ENCODE results near the gene YBX3. TPM values are rescaled to one million over a fixed set of nuclear protein-coding genes. Genes with fewer than 3 reads are reported as not detected.

Gene YBX3
- total and polyA plus RNA-seq, 7 experiments from 2014 or later = 4.5 to 162 (median 6.4) TPM

GRCh38 chr12:10697156-10697555 lies 26.0 kb downstream of the YBX3 start:
- H3K4me3 Mint-ChIP-seq = no peak overlapping the region
- H3K27me3 Mint-ChIP-seq = no peaks in the 10 kb centered on the region
- Histone ChIP-seq H3K4me3 (ENCODE audit: low read length) (no peak overlapping the region), H3K36me3 (ENCODE audit: control insufficient read depth in 2 of 3, insufficient read depth in 3 of 3, low read length in 3 of 3) (no peaks in the 10 kb centered on the region), H3K4me1 (ENCODE audit: control insufficient read depth in 2 of 2, insufficient read depth in 2 of 2, low read length in 2 of 2) (peaks cover 0 to 10% of the 10 kb centered on the region in 2 donors), H3K27me3 (ENCODE audit: control insufficient read depth in 2 of 2, insufficient read depth in 2 of 2, low read length in 2 of 2) (no peaks in the 10 kb centered on the region), H3K27ac (ENCODE audit: low read depth, low read length) (no peak overlapping the region), H3K9me3 (ENCODE audit: control insufficient read depth in 2 of 3, low read length in 3 of 3) (no peaks in the 10 kb centered on the region)
- peaks cover 0 to 26% (median 3%) of the 10 kb centered on the region in 5 donors for H3K36me3 Mint-ChIP-seq
- POLR2A ChIA-PET = interaction anchor here (0.5 to 0.8 kb wide), 2 partner anchors 47 to 331 kb away, joined by 3 read pairs; no protein-coding TSS in a partner anchor
- no peak for DNase-seq
- CTCF ChIA-PET = interaction anchor here (0.6 kb wide), 2 partner anchors 117 to 789 kb away, joined by 3 read pairs; no protein-coding TSS in a partner anchor
- no peaks in the 10 kb centered on the region for H3K9me3 Mint-ChIP-seq
- peaks cover 0 to 22% (median 12%) of the 10 kb centered on the region in 7 donors for H3K4me1 Mint-ChIP-seq
- intact Hi-C loops (cut with micrococcal nuclease) = no loop called here
- H3K27ac Mint-ChIP-seq = no peak overlapping the region
- no peak for ATAC-seq

GRCh38 chr12:10690906-10691305 lies 32.2 kb downstream of the YBX3 start:
- Histone ChIP-seq H3K9me3 (ENCODE audit: control insufficient read depth in 2 of 3, low read length in 3 of 3) (no peaks in the 10 kb centered on the region), H3K4me3 (ENCODE audit: low read length) (no peak overlapping the region), H3K27ac (ENCODE audit: low read depth, low read length) (no peak overlapping the region), H3K36me3 (ENCODE audit: control insufficient read depth in 2 of 3, insufficient read depth in 3 of 3, low read length in 3 of 3) (no peaks in the 10 kb centered on the region), H3K27me3 (ENCODE audit: control insufficient read depth in 2 of 2, insufficient read depth in 2 of 2, low read length in 2 of 2) (no peaks in the 10 kb centered on the region), H3K4me1 (ENCODE audit: control insufficient read depth in 2 of 2, insufficient read depth in 2 of 2, low read length in 2 of 2) (no peaks in the 10 kb centered on the region)
- intact Hi-C loops (cut with micrococcal nuclease) = no loop called here
- no peak overlapping the region for H3K27ac Mint-ChIP-seq
- ATAC-seq (no peak), DNase-seq (no peak)
- H3K36me3 Mint-ChIP-seq = peaks cover 0 to 15% (median 0%) of the 10 kb centered on the region in 5 donors
- H3K27me3 Mint-ChIP-seq = peaks cover 0 to 28% (median 5%) of the 10 kb centered on the region in 5 donors
- peaks cover 0 to 4% (median 0%) of the 10 kb centered on the region in 7 donors for H3K4me1 Mint-ChIP-seq
- ChIA-PET CTCF (no interaction called here), POLR2A (no interaction called here)
- peaks cover 0 to 16% (median 6%) of the 10 kb centered on the region in 11 donors for H3K9me3 Mint-ChIP-seq
- no peak overlapping the region for H3K4me3 Mint-ChIP-seq

DNA sequence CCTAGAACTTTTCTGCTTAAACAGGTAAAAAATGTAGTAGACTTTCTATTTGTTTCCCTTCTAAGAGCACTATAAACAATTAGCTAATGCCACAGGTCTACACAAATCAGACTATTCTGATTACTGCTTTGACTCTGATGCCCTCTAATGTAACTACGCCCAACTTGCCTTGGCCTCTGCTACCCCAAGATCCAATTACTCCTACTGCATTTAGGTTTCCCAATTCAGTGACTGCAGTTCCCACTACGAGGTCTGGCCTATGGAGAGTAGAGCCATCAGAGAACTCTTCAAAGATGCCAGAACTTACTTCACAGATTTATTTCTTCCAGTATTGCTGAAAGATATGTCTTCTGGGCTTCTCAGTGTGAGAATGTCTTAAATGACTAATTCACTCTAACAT lies 34.0 kb downstream of the YBX3 start:
- ChIA-PET CTCF (no interaction called here), POLR2A (no interaction called here)
- Histone ChIP-seq H3K4me1 (ENCODE audit: control insufficient read depth in 2 of 2, insufficient read depth in 2 of 2, low read length in 2 of 2) (no peaks in the 10 kb centered on the region), H3K27ac (ENCODE audit: low read depth, low read length) (no peak overlapping the region), H3K9me3 (ENCODE audit: control insufficient read depth in 2 of 3, low read length in 3 of 3) (no peaks in the 10 kb centered on the region), H3K4me3 (ENCODE audit: low read length) (no peak overlapping the region), H3K36me3 (ENCODE audit: control insufficient read depth in 2 of 3, insufficient read depth in 3 of 3, low read length in 3 of 3) (no peaks in the 10 kb centered on the region), H3K27me3 (ENCODE audit: control insufficient read depth in 2 of 2, insufficient read depth in 2 of 2, low read length in 2 of 2) (no peaks in the 10 kb centered on the region)
- no peaks in the 10 kb centered on the region for H3K4me1 Mint-ChIP-seq
- no peak for ATAC-seq
- H3K4me3 Mint-ChIP-seq = no peak overlapping the region
- DNase-seq = no peak
- H3K36me3 Mint-ChIP-seq = peaks cover 0 to 13% (median 0%) of the 10 kb centered on the region in 5 donors
- intact Hi-C loops (cut with micrococcal nuclease) = no loop called here
- peaks cover 7 to 42% (median 15%) of the 10 kb centered on the region in 5 donors for H3K27me3 Mint-ChIP-seq
- H3K27ac Mint-ChIP-seq = no peak overlapping the region
- peaks cover 0 to 16% (median 6%) of the 10 kb centered on the region in 11 donors for H3K9me3 Mint-ChIP-seq

- no peaks in the 10 kb centered on the region for H3K9me3 ChIP-seq (ENCODE audit: control insufficient read depth in 2 of 3, low read length in 3 of 3)
- peaks cover 0 to 13% (median 0%) of the 10 kb centered on the region in 5 donors for H3K36me3 Mint-ChIP-seq
- intact Hi-C loops (cut with micrococcal nuclease) = no loop called here
- CTCF ChIA-PET = no interaction called here
- no peaks in the 10 kb centered on the region for H3K4me1 Mint-ChIP-seq
- DNase-seq (no peak), ATAC-seq (no peak)
- no peaks in the 10 kb centered on the region for H3K36me3 ChIP-seq (ENCODE audit: control insufficient read depth in 2 of 3, insufficient read depth in 3 of 3, low read length in 3 of 3)
- POLR2A ChIA-PET = no interaction called here
- peak overlapping the region in 1 of 10 donors; percentile 24 for H3K4me3 Mint-ChIP-seq
- H3K27me3 Mint-ChIP-seq = peaks cover 7 to 42% (median 15%) of the 10 kb centered on the region in 5 donors
- no peaks in the 10 kb centered on the region for H3K4me1 ChIP-seq (ENCODE audit: control insufficient read depth in 2 of 2, insufficient read depth in 2 of 2, low read length in 2 of 2)
- H3K9me3 Mint-ChIP-seq = peaks cover 0 to 16% (median 6%) of the 10 kb centered on the region in 11 donors
- no peak overlapping the region for H3K27ac ChIP-seq (ENCODE audit: low read depth, low read length)
- no peak overlapping the region for H3K27ac Mint-ChIP-seq
- no peak overlapping the region for H3K4me3 ChIP-seq (ENCODE audit: low read length)
- H3K27me3 ChIP-seq (ENCODE audit: control insufficient read depth in 2 of 2, insufficient read depth in 2 of 2, low read length in 2 of 2) = no peaks in the 10 kb centered on the region
Measured at GRCh38 chr12:10688042-10688441, 35.1 kb downstream of the YBX3 start.

- ChIA-PET POLR2A (no interaction called here), CTCF (no interaction called here)
- no peak within 1 kb of the TSS for H3K27ac ChIP-seq (ENCODE audit: low read depth, low read length)
- peaks cover 8 to 18% of the 10 kb centered on the region in 2 donors for H3K4me1 ChIP-seq (ENCODE audit: control insufficient read depth in 2 of 2, insufficient read depth in 2 of 2, low read length in 2 of 2)
- H3K27ac Mint-ChIP-seq = peak within 1 kb of the TSS in 5 of 9 donors; percentile 22 to 83 (median 60)
- peak; percentile 40 to 68 (median 59) for DNase-seq
- H3K36me3 Mint-ChIP-seq = peaks cover 0 to 11% (median 0%) of the 10 kb centered on the region in 5 donors
- H3K36me3 ChIP-seq (ENCODE audit: control insufficient read depth in 2 of 3, insufficient read depth in 3 of 3, low read length in 3 of 3) = no peaks in the 10 kb centered on the region
- H3K9me3 Mint-ChIP-seq = peaks cover 0 to 4% (median 0%) of the 10 kb centered on the region in 11 donors
- no peaks in the 10 kb centered on the region for H3K9me3 ChIP-seq (ENCODE audit: control insufficient read depth in 2 of 3, low read length in 3 of 3)
- peak; percentile 90 for ATAC-seq
- peaks cover 20 to 64% (median 32%) of the 10 kb centered on the region in 7 donors for H3K4me1 Mint-ChIP-seq
- intact Hi-C loops (cut with micrococcal nuclease) = loop anchor here (1.0 to 10.0 kb wide), 13 partner anchors 27 to 521 kb away; partner anchors contain the start of genes MAGOHB (in 2 of the 2) and YBX3 (in 1 of the 2)
- H3K4me3 Mint-ChIP-seq = peak within 1 kb of the TSS; percentile 66 to 85 (median 80)
- peaks cover 30 to 60% (median 45%) of the 10 kb centered on the region in 5 donors for H3K27me3 Mint-ChIP-seq
- peaks cover 0 to 8% of the 10 kb centered on the region in 2 donors for H3K27me3 ChIP-seq (ENCODE audit: control insufficient read depth in 2 of 2, insufficient read depth in 2 of 2, low read length in 2 of 2)
- peak within 1 kb of the TSS; percentile 45 for H3K4me3 ChIP-seq (ENCODE audit: low read length)
Measured at GRCh38 chr12:10673659-10674384, 49.3 kb downstream of the YBX3 start, which contains the start of gene STYK1. Gene STYK1 (minus strand): TSS chr12:10674052. CDS start chr12:10634618, 39,434 bp downstream.

DNA sequence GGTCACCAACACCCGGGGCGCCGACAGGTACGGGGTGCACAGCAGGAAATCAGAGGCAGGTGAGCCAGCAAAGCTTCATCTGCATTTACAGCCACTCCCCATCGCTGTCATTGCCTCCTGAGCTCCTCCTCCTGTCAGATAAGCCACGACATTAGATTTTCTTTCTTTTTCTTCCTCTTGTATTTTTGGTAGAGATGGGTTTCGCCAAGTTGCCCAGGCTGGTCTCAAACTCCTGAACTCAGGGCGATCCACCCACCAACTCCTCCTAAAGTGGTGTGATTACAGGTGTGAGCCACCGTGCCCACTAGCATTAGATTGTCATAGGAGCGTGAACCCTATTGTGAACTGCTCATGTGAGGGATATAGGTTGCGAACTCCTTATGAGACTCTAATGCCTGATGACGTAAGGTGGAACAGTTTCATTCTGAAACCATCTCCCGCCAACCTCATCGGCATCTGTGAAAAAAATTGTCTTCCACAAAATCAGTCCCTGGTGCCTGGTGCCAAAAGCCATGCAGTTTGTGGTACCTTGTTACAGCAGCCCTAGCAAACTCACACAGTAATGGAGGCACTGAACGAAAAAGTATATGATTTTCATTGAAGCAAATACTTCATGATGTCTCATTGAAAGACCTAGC lies 50.8 kb downstream of the YBX3 start:
- DNase-seq = peak in 1 of 9 donors; percentile 8
- Histone ChIP-seq H3K27ac (ENCODE audit: low read depth, low read length) (no peak overlapping the region), H3K27me3 (ENCODE audit: control insufficient read depth in 2 of 2, insufficient read depth in 2 of 2, low read length in 2 of 2) (peaks cover 0 to 8% of the 10 kb centered on the region in 2 donors), H3K4me3 (ENCODE audit: low read length) (peak overlapping the region; percentile 41), H3K4me1 (ENCODE audit: control insufficient read depth in 2 of 2, insufficient read depth in 2 of 2, low read length in 2 of 2) (peaks cover 14 to 18% of the 10 kb centered on the region in 2 donors), H3K9me3 (ENCODE audit: control insufficient read depth in 2 of 3, low read length in 3 of 3) (no peaks in the 10 kb centered on the region), H3K36me3 (ENCODE audit: control insufficient read depth in 2 of 3, insufficient read depth in 3 of 3, low read length in 3 of 3) (no peaks in the 10 kb centered on the region)
- Mint-ChIP-seq H3K27ac (no peak overlapping the region), H3K4me3 (peak overlapping the region in 6 of 10 donors; percentile 25 to 82 (median 50)), H3K9me3 (peaks cover 0 to 4% (median 0%) of the 10 kb centered on the region in 11 donors), H3K27me3 (peaks cover 22 to 64% (median 35%) of the 10 kb centered on the region in 5 donors), H3K4me1 (peaks cover 23 to 57% (median 39%) of the 10 kb centered on the region in 7 donors), H3K36me3 (peaks cover 0 to 4% (median 0%) of the 10 kb centered on the region in 5 donors)
- intact Hi-C loops (cut with micrococcal nuclease) = loop anchor here (5.0 to 10.0 kb wide), 3 partner anchors 50 to 308 kb away; partner anchors contain the start of gene YBX3 (in 1 of the 2)
- ChIA-PET POLR2A (no interaction called here), CTCF (no interaction called here)
- ATAC-seq = peak; percentile 37
